OCI-LY7 (cell line): ENCODE measurements around the gene BPIFA3. TPM values are rescaled to one million over a fixed set of nuclear protein-coding genes. Genes with fewer than 3 reads are reported as not detected.
"Not testable (repeated sequence)": the region's sequence is repeated elsewhere in the genome, so short reads cannot be mapped to it uniquely, and the experiment has no call there.

ENCODE experiments used
- BruUV-seq: library from RNA; stranded (reverse); fragments of 400-500 nt; replicated peaks from 2 replicates; lab custom pipeline; 2021; lab: Mats Ljungman, UMichigan
- CTCF ChIA-PET: fragments of 300-600 bp; sonication (Branson Sonifier 250); formaldehyde crosslinking; loops from one replicate; lab custom pipeline; 2022; ENCODE audit warnings: antibody characterized with exemption; ENCODE audit not compliant: unreplicated experiment; lab: Charles Lee
- POLR2A ChIA-PET: fragments of 300-600 bp; sonication (Branson Sonifier 250); formaldehyde crosslinking; loops from one replicate; lab custom pipeline; 2022; ENCODE audit warnings: antibody characterized with exemption; lab: Charles Lee
- DNase-seq: peaks from one replicate; pipeline ENCODE4 v3.0.0-alpha.2; 2015; ENCODE audit warnings: low spot score
- H2AFZ ChIP-seq: fragments of 200-600 bp; sonication (generic), shearing (Covaris generic); 2 replicates; pipeline ENCODE4 v1.6.1; 2014; ENCODE audit warnings: mild to moderate bottlenecking, antibody characterized with exemption, low read length, moderate library complexity
- H3K27ac ChIP-seq: fragments of 200-600 bp; sonication (generic); 2 replicates; pipeline ENCODE4 v1.5.1; 2014; ENCODE audit warnings: mixed run types, low read depth, mild to moderate bottlenecking, moderate library complexity, low read length, inconsistent platforms; ENCODE audit not compliant: poor library complexity, severe bottlenecking
- H3K36me3 ChIP-seq: fragments of 200-600 bp; sonication (generic); 2 replicates; pipeline ENCODE4 v1.6.1; 2014; ENCODE audit warnings: mild to moderate bottlenecking, antibody characterized with exemption, low read length, moderate library complexity, mixed read lengths; ENCODE audit not compliant: insufficient read depth
- H3K4me1 ChIP-seq: fragments of 200-600 bp; sonication (generic); 2 replicates; pipeline ENCODE4 v1.5.1; 2014; ENCODE audit warnings: mild to moderate bottlenecking, low read length; ENCODE audit not compliant: insufficient read depth, poor library complexity, severe bottlenecking
- H3K4me2 ChIP-seq: fragments of 200-600 bp; sonication (generic); 2 replicates; pipeline ENCODE4 v1.6.1; 2014; ENCODE audit warnings: mild to moderate bottlenecking, low read length
- H3K4me3 ChIP-seq: fragments of 200-600 bp; sonication (generic); 2 replicates; pipeline ENCODE4 v1.5.1; 2014; ENCODE audit warnings: mild to moderate bottlenecking, low read depth, low read length; ENCODE audit not compliant: poor library complexity, severe bottlenecking
- H3K79me2 ChIP-seq: fragments of 200-600 bp; sonication (generic); 2 replicates; pipeline ENCODE4 v1.6.1; 2016; ENCODE audit warnings: low read depth, mild to moderate bottlenecking, low read length, moderate library complexity, mixed read lengths; ENCODE audit not compliant: insufficient read depth
- H3K9me2 ChIP-seq: fragments of 200-600 bp; sonication (generic); 2 replicates; pipeline ENCODE4 v1.6.1; 2016; ENCODE audit warnings: mild to moderate bottlenecking, low read length, mixed read lengths; ENCODE audit not compliant: insufficient read depth
- H3K9me3 ChIP-seq: fragments of 200-600 bp; sonication (generic); 2 replicates; pipeline ENCODE4 v1.6.1; 2014; ENCODE audit warnings: mild to moderate bottlenecking, mixed run types, low read length, mixed read lengths
- H4K20me1 ChIP-seq: fragments of 200-600 bp; sonication (generic); 2 replicates; pipeline ENCODE4 v1.6.1; 2014; ENCODE audit warnings: mild to moderate bottlenecking, antibody characterized with exemption, low read length, moderate library complexity, mixed read lengths; ENCODE audit not compliant: insufficient read depth
- CTCF ChIP-seq: fragments of 200-600 bp; sonication (generic); conservative IDR thresholded peaks from 2 replicates; pipeline ENCODE4 v1.5.1; 2014; ENCODE audit warnings: mild to moderate bottlenecking, antibody characterized with exemption, low read length, moderate library complexity, mixed read lengths
- EZH2phosphoT487 ChIP-seq: fragments of 200-600 bp; sonication (generic); IDR thresholded peaks from 2 replicates; pipeline ENCODE4 v1.6.1; 2018; ENCODE audit warnings: low read depth, borderline replicate concordance, mild to moderate bottlenecking, mixed run types, antibody characterized with exemption, low read length, moderate library complexity, mixed read lengths
- intact Hi-C: fragments of 100-400 bp; cut with micrococcal nuclease; formaldehyde crosslinking; loops from one replicate; pipeline ENCODE4 v1.10.0; 2022; ENCODE audit not compliant: unreplicated experiment
- total RNA-seq, 2 experiments: library from RNA; depleted of rRNA in 1 of 2; stranded (reverse); fragments of >200 nt in 1 of 2; shearing (Covaris generic) in 1 of 2; gene quantifications; 2 replicates each; pipeline ENCODE4 v1.2.3, GENCODE V29; 2014 to 2022

BPIFA3 gene
- total RNA-seq, 2 experiments from 2014 or later = not detected

- H2AFZ ChIP-seq = no peak overlapping the region
- BruUV-seq = no TSS peak
- ChIA-PET CTCF (no interaction called here), POLR2A (no interaction called here)
- H4K20me1 ChIP-seq = no peaks in the 10 kb centered on the region
- TF ChIP-seq CTCF = no peak
- no peaks in the 10 kb centered on the region for H3K9me3 ChIP-seq
- no peak overlapping the region for H3K4me3 ChIP-seq
- no peaks in the 10 kb centered on the region for H3K36me3 ChIP-seq
- H3K27ac ChIP-seq = no peak overlapping the region
- no peaks in the 10 kb centered on the region for H3K79me2 ChIP-seq
- DNase-seq = no peak
- intact Hi-C loops = no loop called here
- H3K4me2 ChIP-seq = no peak overlapping the region
- no peaks in the 10 kb centered on the region for H3K9me2 ChIP-seq
- H3K4me1 ChIP-seq = no peaks in the 10 kb centered on the region
Observed at GRCh38 chr20:33181482-33182093, 35.6 kb upstream of the BPIFA3 start.

GRCh38 chr20:33183312-33183711 lies 33.8 kb upstream of the BPIFA3 start:
- Histone ChIP-seq H3K4me1 (no peaks in the 10 kb centered on the region), H3K4me2 (no peak overlapping the region), H4K20me1 (no peaks in the 10 kb centered on the region), H3K9me2 (no peaks in the 10 kb centered on the region), H3K27ac (no peak overlapping the region), H2AFZ (no peak overlapping the region), H3K4me3 (no peak overlapping the region), H3K36me3 (no peaks in the 10 kb centered on the region), H3K9me3 (no peaks in the 10 kb centered on the region), H3K79me2 (no peaks in the 10 kb centered on the region)
- intact Hi-C loops = no loop called here
- no TSS peak for BruUV-seq
- CTCF ChIA-PET = no interaction called here
- TF ChIP-seq CTCF (no peak), EZH2phosphoT487 (no peak)
- POLR2A ChIA-PET = interaction anchor here (0.6 kb wide), 1 partner anchor 286 kb away, joined by 3 read pairs; no protein-coding TSS in a partner anchor
- DNase-seq = no peak

GRCh38 chr20:33185031-33185590 lies 32.0 kb upstream of the BPIFA3 start:
- H3K79me2 ChIP-seq, H2AFZ ChIP-seq, H3K36me3 ChIP-seq, H3K4me3 ChIP-seq, H3K9me2 ChIP-seq, POLR2A ChIA-PET, H3K4me2 ChIP-seq, CTCF ChIA-PET, H3K4me1 ChIP-seq, H3K9me3 ChIP-seq, BruUV-seq, DNase-seq, H4K20me1 ChIP-seq, H3K27ac ChIP-seq, intact Hi-C loops: not testable (repeated sequence)
